Activated naive CD4-positive, alpha-beta T cell treated with anti-CD3 and anti-CD28 coated beads, Interleukin-2, amount 50 U/mL, for 24 hours (primary cell): ENCODE measurements around the gene STK24.

ENCODE experiments used
- H3K27ac Mint-ChIP-seq: one replicate; pipeline ENCODE4 v1.8.0; 2021; ENCODE audit warnings: mild to moderate bottlenecking, mixed read lengths
- H3K27me3 Mint-ChIP-seq: one replicate; pipeline ENCODE4 v1.8.0; 2021; ENCODE audit warnings: mixed read lengths
- H3K36me3 Mint-ChIP-seq: one replicate; pipeline ENCODE4 v1.8.0; 2021; ENCODE audit warnings: mixed read lengths
- H3K4me1 Mint-ChIP-seq: one replicate; pipeline ENCODE4 v1.8.0; 2021; ENCODE audit warnings: mixed read lengths
- H3K4me3 Mint-ChIP-seq: one replicate; pipeline ENCODE4 v1.8.0; 2021; ENCODE audit warnings: mild to moderate bottlenecking, mixed read lengths
- H3K9me3 Mint-ChIP-seq: one replicate; pipeline ENCODE4 v1.8.0; 2021; ENCODE audit warnings: mixed read lengths

Gene STK24

DNA sequence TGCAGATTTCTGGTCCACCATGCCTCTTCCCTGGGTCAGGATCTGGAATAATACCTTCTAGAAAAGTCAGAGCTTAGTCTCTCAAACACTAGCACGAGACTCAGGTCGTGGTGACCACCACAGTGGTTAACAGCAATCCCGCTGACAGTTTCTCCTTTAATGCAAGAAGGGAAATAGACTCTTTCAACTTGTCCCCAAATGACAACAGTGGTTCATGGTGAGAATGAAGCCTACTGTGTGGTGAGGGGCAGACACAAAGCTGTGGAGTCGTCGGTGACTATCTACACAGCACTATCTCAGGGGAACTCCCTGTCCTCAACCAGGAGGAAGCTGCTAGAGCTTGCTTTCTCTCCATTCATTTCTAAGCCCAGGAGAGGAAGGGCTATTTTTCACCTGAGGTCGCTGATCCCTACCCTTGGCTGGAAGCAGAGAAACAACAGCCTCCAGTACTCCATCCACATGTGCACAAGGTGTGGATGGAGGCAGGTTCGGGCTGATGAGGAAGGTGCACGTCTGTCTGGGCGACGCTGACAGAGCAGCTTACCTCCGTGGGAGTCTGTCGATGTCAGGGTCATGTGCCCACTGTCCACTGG, 72.4 kb downstream of the STK24 start:
- H3K27ac Mint-ChIP-seq: peak overlapping the region; percentile 69
- peaks cover 94% of the 10 kb centered on the region for H3K4me1 Mint-ChIP-seq
- no peaks in the 10 kb centered on the region for H3K9me3 Mint-ChIP-seq
- no peak overlapping the region for H3K4me3 Mint-ChIP-seq
- H3K27me3 Mint-ChIP-seq: no peaks in the 10 kb centered on the region
- H3K36me3 Mint-ChIP-seq: peaks cover 8% of the 10 kb centered on the region

DNA sequence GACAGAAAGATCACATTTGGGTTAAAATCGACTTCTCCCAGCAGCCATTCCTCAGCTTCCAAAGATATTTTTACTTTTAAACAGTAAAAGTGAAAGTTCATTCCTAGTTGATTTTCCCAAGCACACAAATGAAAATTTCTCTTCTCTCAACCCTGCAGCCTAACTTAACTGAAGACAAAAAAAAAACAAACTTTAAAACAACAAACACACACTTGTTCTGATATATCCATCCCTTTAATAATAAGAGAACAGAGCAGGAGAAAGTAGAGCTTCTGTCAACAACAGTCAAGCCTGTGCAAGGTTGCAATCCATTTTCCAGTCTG, 72.9 kb downstream of the STK24 start:
- peak overlapping the region; percentile 69 for H3K27ac Mint-ChIP-seq
- peaks cover 92% of the 10 kb centered on the region for H3K4me1 Mint-ChIP-seq
- peaks cover 8% of the 10 kb centered on the region for H3K36me3 Mint-ChIP-seq
- peak overlapping the region; percentile 55 for H3K4me3 Mint-ChIP-seq
- no peaks in the 10 kb centered on the region for H3K9me3 Mint-ChIP-seq
- H3K27me3 Mint-ChIP-seq: no peaks in the 10 kb centered on the region

DNA sequence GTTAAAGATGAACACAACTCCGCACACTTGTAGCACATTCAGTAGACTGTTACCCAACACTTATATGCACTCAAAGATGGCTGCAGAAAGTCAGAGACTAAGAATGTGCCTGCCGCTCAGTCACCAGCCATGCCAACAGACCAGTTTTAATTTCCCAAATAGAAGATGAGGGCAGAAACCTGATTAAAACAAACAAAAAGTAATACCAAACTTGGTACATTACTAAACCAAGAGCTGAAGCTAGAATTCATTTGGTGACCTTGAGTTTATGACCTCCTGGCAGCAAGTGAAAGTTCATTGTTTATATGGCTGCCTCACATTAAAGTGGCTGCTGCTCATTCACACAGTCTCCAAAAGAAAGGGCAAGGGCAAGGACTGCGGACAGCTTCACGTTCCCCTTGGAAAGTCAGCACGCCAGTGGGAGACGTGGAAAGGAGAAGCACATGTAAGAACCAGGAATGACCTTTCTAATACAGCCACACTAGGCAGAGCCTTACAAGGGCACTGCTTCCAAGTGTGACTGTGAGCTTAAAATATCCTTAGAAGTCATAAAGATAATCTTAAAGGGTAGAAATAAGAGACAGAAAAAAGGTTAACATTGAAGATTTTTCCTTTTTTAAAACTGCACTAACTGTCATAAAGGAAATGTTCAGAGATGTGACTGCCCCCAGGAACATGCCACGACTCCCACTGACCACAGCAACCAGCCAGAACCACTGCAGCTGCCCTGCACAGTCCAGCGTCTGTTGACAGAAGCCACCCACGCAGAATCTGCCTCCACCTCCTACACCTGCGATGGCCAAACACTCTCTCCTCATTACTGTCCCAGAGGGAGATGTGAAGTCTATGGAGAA, 73.5 kb downstream of the STK24 start:
- Mint-ChIP-seq H3K4me1 (peaks cover 87% of the 10 kb centered on the region), H3K9me3 (no peaks in the 10 kb centered on the region), H3K36me3 (peaks cover 8% of the 10 kb centered on the region), H3K27me3 (no peaks in the 10 kb centered on the region), H3K4me3 (no peak overlapping the region), H3K27ac (peak overlapping the region; percentile 76)

DNA sequence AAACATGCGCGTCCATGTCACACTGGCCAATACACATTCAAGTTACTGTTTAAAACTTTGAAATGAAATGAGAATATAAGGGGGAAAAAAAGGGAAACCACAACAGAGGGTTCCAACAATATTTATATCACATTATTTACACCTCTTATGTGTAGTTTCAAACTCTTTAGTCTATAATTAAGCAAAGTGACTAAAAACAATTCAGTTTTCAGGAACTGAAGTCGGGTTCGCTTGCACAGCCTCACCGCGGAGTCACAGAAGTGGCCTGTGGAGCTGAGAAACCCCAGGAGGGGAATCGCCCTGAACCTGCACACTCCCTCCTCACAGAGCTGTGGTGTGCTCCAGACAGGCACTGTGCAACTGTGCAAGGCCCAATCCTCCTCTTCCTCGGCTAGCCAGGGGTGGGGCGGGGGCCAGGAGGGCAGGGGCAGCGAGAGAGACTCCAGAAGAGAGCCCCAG, 75.9 kb downstream of the STK24 start:
- Mint-ChIP-seq H3K9me3 (no peaks in the 10 kb centered on the region), H3K27ac (peak overlapping the region; percentile 62), H3K27me3 (no peaks in the 10 kb centered on the region), H3K4me3 (no peak overlapping the region), H3K4me1 (peaks cover 88% of the 10 kb centered on the region), H3K36me3 (peaks cover 10% of the 10 kb centered on the region)

DNA sequence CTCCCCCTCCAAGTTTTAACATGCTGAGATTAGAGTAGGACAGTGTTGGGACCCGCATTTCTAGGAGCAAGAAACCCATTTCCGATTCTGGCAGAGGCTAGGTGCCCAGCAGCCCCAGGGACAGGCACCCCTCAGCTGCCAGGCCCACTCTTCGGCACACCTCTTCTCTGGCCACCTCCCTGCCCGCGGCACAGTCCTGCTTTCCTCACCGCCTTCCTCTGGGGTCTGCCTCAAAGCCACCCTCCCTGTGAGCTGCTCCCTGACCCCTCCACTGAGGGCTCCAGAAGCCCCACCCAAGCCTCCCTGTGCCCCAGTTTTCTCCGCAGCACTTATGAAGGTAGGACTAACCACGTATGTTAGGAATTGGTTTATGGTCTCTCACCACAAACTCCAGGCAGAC, 79.9 kb downstream of the STK24 start:
- no peak overlapping the region for H3K4me3 Mint-ChIP-seq
- H3K36me3 Mint-ChIP-seq: peaks cover 6% of the 10 kb centered on the region
- no peaks in the 10 kb centered on the region for H3K27me3 Mint-ChIP-seq
- peaks cover 75% of the 10 kb centered on the region for H3K4me1 Mint-ChIP-seq
- H3K27ac Mint-ChIP-seq: peak overlapping the region; percentile 68
- no peaks in the 10 kb centered on the region for H3K9me3 Mint-ChIP-seq

DNA sequence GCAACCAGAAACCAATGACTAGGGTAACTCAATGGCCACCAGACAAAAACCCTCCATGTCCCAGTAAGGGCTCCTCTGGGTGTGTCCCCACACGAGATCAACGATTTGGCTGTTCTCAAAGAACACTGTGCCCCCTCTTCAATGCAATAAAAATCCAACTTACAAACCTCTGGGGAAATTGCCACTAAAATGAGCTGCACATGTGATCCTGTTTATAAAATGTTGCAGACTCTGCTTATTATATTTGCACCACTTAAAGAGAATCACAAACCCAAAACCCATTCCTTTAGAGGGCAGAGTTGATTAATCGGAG, 80.5 kb downstream of the STK24 start:
- no peaks in the 10 kb centered on the region for H3K27me3 Mint-ChIP-seq
- H3K36me3 Mint-ChIP-seq: peaks cover 6% of the 10 kb centered on the region
- peaks cover 74% of the 10 kb centered on the region for H3K4me1 Mint-ChIP-seq
- no peak overlapping the region for H3K27ac Mint-ChIP-seq
- no peak overlapping the region for H3K4me3 Mint-ChIP-seq
- no peaks in the 10 kb centered on the region for H3K9me3 Mint-ChIP-seq

DNA sequence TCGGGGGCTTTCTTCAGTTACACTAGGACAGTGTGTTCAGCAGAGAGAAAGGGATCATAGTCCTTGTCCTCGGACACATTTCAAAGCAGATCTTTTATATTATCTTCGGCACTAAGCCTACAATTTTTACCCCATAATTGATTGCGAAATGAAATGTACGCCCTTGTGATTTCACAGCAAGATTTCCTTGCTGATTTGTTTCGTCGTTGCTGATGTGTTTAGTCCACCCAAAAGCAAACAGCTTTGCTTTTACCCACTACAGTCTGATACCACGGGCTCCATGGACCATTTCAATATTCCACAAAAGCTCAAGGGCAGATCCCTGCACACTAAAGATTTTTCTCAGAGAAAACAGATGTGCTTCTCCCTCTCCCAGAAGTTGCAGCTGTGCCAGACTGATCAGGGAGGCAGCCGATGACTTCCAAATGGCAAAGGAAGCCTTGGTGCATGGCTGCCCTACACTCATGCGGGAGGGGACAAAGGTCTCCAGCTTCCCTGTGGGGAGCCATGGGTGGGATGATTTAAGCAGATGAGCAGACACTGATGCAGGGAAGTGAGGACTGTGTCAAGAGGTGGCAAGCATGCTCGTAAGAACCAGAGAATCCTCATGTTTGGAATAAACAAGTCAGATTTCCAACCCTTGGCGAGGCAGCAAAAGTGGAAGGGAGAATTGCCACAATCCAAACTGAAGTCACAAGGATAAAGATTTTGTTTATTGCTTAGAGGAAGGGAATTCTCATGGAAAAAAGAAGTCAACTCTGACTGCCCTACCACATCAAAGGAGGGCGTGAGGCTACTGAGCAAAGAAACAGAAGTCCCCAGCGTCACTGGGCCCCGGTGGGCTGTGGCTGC, 81.1 kb downstream of the STK24 start:
- Mint-ChIP-seq H3K27me3 (no peaks in the 10 kb centered on the region), H3K4me3 (no peak overlapping the region), H3K36me3 (peaks cover 6% of the 10 kb centered on the region), H3K9me3 (no peaks in the 10 kb centered on the region), H3K4me1 (peaks cover 77% of the 10 kb centered on the region), H3K27ac (no peak overlapping the region)

DNA sequence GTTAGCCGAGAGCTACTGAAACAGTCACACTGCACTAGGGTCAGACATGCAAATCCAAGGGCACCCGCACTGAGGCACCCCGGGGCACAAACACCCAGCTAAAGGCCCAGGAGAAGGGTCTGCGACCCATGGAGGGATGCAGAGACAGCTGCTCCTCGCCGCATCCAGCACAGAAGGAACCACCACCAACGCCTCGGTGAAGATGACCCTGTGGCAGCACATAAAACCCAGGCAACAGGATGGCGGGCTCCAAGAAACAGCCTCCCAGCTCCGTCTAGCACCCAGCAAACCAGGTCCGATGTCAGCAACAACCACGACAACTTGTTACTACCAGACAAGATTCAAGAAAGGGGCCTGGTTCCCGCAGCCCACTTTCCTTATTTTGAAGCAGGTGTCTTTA, 82.1 kb downstream of the STK24 start:
- H3K36me3 Mint-ChIP-seq: peaks cover 7% of the 10 kb centered on the region

DNA sequence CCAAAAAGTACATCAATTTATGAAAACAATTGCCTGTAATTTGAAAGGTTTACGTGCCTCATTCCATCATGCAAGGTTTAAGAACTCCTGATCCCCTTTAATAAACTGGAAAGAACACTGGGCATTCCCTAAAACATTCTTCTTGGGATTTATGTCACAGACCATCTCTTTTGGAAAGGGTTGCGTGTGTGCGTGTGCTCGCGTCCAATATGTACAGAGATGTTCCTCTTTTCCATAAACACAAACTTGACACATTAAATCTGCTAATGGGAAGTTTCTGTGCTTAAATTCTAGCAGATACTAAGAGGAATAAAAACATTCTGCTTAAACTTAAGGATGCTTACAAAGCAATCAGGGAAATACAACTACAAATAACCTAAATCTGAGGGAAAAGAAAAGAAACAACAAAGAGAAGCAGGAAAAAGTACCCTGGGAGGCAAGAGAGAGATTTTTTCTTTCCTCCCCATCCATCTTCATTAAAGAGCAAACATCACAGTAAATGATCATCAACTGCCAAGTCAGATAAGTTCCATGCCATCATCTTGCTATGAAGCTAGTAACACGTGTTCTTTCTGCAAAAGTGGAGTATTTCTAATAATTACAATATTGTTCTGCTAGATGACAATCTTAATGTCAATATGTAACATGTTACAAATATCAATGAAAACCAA, 83.7 kb downstream of the STK24 start:
- peaks cover 7% of the 10 kb centered on the region for H3K36me3 Mint-ChIP-seq
- H3K4me1 Mint-ChIP-seq: peaks cover 83% of the 10 kb centered on the region
- H3K27ac Mint-ChIP-seq: peak overlapping the region; percentile 82

More for the DNA sequence above, 82.1 kb downstream of the STK24 start:
- H3K4me1 Mint-ChIP-seq: peaks cover 75% of the 10 kb centered on the region
- H3K9me3 Mint-ChIP-seq: no peaks in the 10 kb centered on the region
- H3K4me3 Mint-ChIP-seq: no peak overlapping the region
- H3K27me3 Mint-ChIP-seq: no peaks in the 10 kb centered on the region
- H3K27ac Mint-ChIP-seq: peak overlapping the region; percentile 38

DNA sequence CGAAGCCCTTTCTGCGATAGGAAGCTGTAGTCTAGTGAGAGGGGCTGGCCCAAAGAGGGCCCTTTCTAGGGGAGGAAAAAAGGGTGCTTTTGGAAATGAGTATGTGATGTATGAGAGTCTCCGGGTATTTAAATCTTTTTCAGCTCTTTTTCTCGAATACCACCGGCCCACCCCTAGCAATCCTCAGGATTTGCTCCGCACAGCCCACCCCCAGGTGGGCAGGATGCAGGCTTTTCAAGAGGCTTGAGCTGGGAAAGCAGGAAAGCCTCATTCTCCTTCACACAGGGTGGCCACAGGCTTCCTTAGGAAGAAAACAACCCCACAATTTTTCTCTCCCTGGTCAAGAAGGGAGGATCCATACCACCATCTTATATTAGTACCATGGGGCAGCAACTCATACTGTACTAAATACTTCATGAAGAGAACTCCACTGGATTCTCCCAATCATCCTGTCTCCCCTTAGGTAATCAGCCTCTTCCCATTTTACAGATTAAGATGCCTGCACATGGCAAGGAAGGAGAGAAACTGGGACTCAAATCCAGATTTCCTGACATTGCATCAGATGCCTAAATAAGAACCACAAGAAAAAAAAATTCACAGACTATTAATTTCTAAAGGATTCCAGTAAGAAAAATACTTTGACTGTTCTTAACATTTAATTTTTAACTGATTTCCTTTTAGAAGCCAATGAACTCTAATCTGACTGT, 84.4 kb downstream of the STK24 start:
- Mint-ChIP-seq H3K4me3 (no peak overlapping the region), H3K36me3 (peaks cover 7% of the 10 kb centered on the region), H3K4me1 (peaks cover 83% of the 10 kb centered on the region), H3K9me3 (no peaks in the 10 kb centered on the region), H3K27me3 (no peaks in the 10 kb centered on the region), H3K27ac (peak overlapping the region; percentile 23)

More for the DNA sequence above, 83.7 kb downstream of the STK24 start:
- Mint-ChIP-seq H3K9me3 (no peaks in the 10 kb centered on the region), H3K4me3 (no peak overlapping the region), H3K27me3 (no peaks in the 10 kb centered on the region)

DNA sequence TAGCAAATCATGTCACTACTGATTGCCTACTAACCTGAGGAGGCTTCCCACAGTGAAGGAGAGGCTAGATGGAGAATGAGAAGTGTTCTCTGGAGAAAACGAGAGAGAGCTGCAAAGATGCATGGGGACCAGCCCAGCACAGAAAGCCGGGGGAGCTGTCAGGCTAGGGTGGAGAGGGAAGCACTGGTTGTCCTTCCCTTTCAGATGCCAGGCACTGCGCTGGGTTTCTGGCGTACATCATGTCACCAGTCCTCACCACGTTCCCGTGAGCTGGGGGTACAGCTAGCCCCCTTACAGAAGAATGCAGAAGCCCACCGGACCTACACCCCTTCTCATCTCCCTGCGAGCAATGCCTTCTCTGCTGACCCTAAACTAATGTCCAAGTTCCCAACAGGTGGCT, 86.0 kb downstream of the STK24 start:
- Mint-ChIP-seq H3K27me3 (no peaks in the 10 kb centered on the region), H3K27ac (peak overlapping the region; percentile 77), H3K36me3 (peaks cover 5% of the 10 kb centered on the region), H3K9me3 (no peaks in the 10 kb centered on the region), H3K4me1 (peaks cover 80% of the 10 kb centered on the region), H3K4me3 (no peak overlapping the region)

DNA sequence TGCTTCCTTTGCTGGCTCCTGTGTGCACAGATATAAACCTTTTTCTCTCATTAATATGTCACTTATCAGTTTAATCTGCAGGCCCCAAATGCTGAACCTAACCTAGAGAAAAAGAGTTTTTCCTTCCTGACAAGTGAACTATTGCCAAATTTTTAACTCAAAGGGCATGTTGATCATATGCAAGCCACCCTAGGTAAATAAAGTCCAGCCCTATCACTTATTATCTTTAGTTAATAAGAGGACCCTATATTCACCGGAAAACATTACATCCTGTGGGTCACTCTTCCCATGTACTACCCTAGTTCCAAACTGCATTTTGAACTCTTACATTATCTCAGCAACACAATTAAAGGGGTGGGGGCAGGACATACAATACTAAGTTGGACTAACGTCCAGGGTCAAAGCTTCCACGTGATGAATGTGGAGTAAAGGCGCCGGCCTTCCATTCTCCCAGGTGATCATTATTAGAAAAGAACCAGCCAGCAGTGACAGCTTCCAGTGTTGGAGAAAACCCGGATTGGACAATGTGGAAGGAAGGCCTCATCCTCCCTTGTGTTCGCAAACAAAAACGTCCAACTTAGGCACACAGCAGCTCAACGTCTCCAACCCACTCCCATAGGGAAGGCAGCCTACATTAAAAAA, 86.6 kb downstream of the STK24 start:
- no peaks in the 10 kb centered on the region for H3K9me3 Mint-ChIP-seq
- no peak overlapping the region for H3K4me3 Mint-ChIP-seq
- H3K4me1 Mint-ChIP-seq: peaks cover 82% of the 10 kb centered on the region
- H3K36me3 Mint-ChIP-seq: peaks cover 5% of the 10 kb centered on the region
- no peaks in the 10 kb centered on the region for H3K27me3 Mint-ChIP-seq
- H3K27ac Mint-ChIP-seq: peak overlapping the region; percentile 77

DNA sequence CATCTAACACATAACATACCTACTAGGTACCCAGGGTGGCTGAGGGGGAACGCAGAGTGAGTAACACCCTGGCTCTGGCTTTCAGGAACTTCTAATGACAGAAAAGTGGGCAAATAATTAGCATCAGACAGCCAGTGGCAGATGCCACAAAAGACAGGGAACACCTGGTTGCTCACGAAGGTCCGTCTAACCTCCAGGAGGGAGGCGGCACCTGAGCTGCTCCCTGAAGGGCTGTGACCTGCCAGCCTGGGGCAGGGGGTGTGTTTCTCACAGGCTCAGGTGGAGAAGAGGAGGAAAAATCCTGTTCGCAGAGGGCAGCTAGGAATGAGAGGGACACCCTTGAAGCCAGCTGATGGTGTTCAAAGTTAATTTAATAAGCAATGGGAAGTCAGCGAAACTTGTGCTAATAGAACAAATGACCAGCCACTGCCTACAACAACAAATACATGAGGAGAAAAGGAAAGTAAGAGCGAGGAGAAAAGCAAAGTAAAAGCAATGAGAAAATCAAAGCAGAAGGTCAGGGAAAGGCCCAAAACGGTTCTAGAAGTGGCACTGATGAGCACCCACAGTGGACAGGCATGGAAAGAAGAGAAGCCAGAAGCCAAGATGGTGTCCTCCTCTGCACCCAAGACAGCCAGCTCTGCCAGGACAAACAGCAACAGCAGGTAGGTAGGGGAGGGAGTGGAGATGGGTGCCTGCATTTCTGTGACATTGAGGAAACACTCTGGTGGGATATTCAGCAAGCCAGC, 87.3 kb downstream of the STK24 start:
- H3K9me3 Mint-ChIP-seq: no peaks in the 10 kb centered on the region
- peaks cover 5% of the 10 kb centered on the region for H3K36me3 Mint-ChIP-seq
- H3K4me3 Mint-ChIP-seq: no peak overlapping the region
- no peaks in the 10 kb centered on the region for H3K27me3 Mint-ChIP-seq
- H3K4me1 Mint-ChIP-seq: peaks cover 87% of the 10 kb centered on the region
- no peak overlapping the region for H3K27ac Mint-ChIP-seq

DNA sequence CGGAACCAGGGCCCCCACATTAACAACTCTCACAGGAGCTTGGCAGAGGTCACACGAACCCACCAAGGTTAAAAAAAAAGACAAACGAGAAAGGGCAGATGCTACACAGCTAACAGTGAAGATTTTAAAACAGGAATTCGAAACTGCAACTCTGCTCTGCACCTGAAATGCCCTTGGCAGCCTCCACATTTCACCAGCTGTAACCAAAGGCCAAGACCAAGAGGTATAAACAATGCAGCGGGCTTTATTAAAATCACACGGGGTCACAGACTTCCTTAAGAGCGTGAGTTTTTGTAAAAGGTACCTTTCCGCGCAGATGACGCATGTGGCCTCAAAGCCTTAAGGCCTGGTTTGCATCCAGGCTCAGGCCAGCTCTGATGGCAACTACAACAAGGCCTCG, 88.2 kb downstream of the STK24 start:
- Mint-ChIP-seq H3K36me3 (peaks cover 5% of the 10 kb centered on the region), H3K27ac (no peak overlapping the region), H3K9me3 (no peaks in the 10 kb centered on the region), H3K4me3 (no peak overlapping the region), H3K27me3 (no peaks in the 10 kb centered on the region), H3K4me1 (peaks cover 91% of the 10 kb centered on the region)
